Liver (tissue), 9 donors: ENCODE results near the gene EEIG1. TPM values are rescaled to one million over a fixed set of nuclear protein-coding genes. Genes with fewer than 3 reads are reported as not detected.

Experiments
- DNase-seq: peaks from one replicate; pipeline ENCODE4 v3.0.0-alpha.2; 2017; ENCODE audit warnings: low spot score
- H3K27ac ChIP-seq, 2 donors: one replicate each; pipeline ENCODE4 v1.7.0; 2013; ENCODE audit warnings: inconsistent platforms in 2 of 2, low read length in 2 of 2, control low read depth in 1 of 2, low read depth in 1 of 2, mild to moderate bottlenecking in 1 of 2
- H3K27me3 ChIP-seq, 4 donors: one replicate each; pipeline versions ENCODE4 v1.6.1 to v1.7.0; 2013; ENCODE audit warnings: low read length in 3 of 4, inconsistent platforms in 1 of 4, mild to moderate bottlenecking in 1 of 4, moderate library complexity in 1 of 4; ENCODE audit not compliant: control insufficient read depth in 4 of 4, insufficient read depth in 4 of 4
- H3K36me3 ChIP-seq, 4 donors: one replicate each; pipeline versions ENCODE4 v1.6.1 to v1.7.0; 2013; ENCODE audit warnings: low read length in 3 of 4, mild to moderate bottlenecking in 3 of 4, low read depth in 1 of 4, moderate library complexity in 1 of 4; ENCODE audit not compliant: control insufficient read depth in 4 of 4, insufficient read depth in 3 of 4
- H3K4me1 ChIP-seq, 4 donors: one replicate each; pipeline versions ENCODE4 v1.6.1 to v1.7.0; 2013; ENCODE audit warnings: low read length in 3 of 4, mild to moderate bottlenecking in 3 of 4, moderate library complexity in 1 of 4; ENCODE audit not compliant: control insufficient read depth in 4 of 4, insufficient read depth in 4 of 4
- H3K4me3 ChIP-seq, 3 donors: one replicate each; pipeline versions ENCODE4 v1.6.1 to v1.7.0; 2013; ENCODE audit warnings: low read length in 3 of 3, control low read depth in 1 of 3, low read depth in 1 of 3, mild to moderate bottlenecking in 1 of 3
- H3K9ac ChIP-seq, 2 donors: one replicate each; pipeline ENCODE4 v1.7.0; 2013; ENCODE audit warnings: low read length in 2 of 2, mild to moderate bottlenecking in 2 of 2, moderate library complexity in 2 of 2, control low read depth in 1 of 2, low read depth in 1 of 2
- H3K9me3 ChIP-seq, 4 donors: one replicate each; pipeline versions ENCODE4 v1.6.1 to v1.7.0; 2013; ENCODE audit warnings: low read length in 3 of 4; ENCODE audit not compliant: control insufficient read depth in 4 of 4
- EGR1 ChIP-seq, 2 donors: IDR thresholded peaks; 2 replicates each; pipeline ENCODE4 v1.6.1; 2016 to 2018; ENCODE audit warnings: antibody characterized with exemption in 2 of 2, low read depth in 2 of 2
- GABPA ChIP-seq, 2 donors: IDR thresholded peaks in 1 of 2; conservative IDR thresholded peaks in 1 of 2; 2 replicates each; pipeline ENCODE4 v1.6.1; 2016; ENCODE audit warnings: antibody characterized with exemption in 2 of 2, mild to moderate bottlenecking in 1 of 2, moderate library complexity in 1 of 2
- HNF4A ChIP-seq, 2 donors: conservative IDR thresholded peaks; 2 replicates each; pipeline ENCODE4 v1.6.1; 2016; ENCODE audit warnings: antibody characterized with exemption in 2 of 2, mild to moderate bottlenecking in 2 of 2
- HNF4G ChIP-seq: IDR thresholded peaks from 2 replicates; pipeline ENCODE4 v1.6.1; 2016; ENCODE audit warnings: antibody characterized with exemption
- JUND ChIP-seq, 2 donors: IDR thresholded peaks; 2 replicates each; pipeline ENCODE4 v1.6.1; 2016; ENCODE audit warnings: antibody characterized with exemption in 2 of 2
- NR2F2 ChIP-seq: IDR thresholded peaks from 2 replicates; pipeline ENCODE4 v1.6.1; 2016; ENCODE audit warnings: antibody characterized with exemption
- RXRA ChIP-seq, 2 donors: IDR thresholded peaks; 2 replicates each; pipeline ENCODE4 v1.6.1; 2017 to 2018; ENCODE audit warnings: antibody characterized with exemption in 2 of 2, mild to moderate bottlenecking in 1 of 2
- SP1 ChIP-seq: IDR thresholded peaks from 2 replicates; pipeline ENCODE4 v1.6.1; 2018; ENCODE audit warnings: antibody characterized with exemption, mild to moderate bottlenecking
- TAF1 ChIP-seq: conservative IDR thresholded peaks from 2 replicates; pipeline ENCODE4 v1.6.1; 2016; ENCODE audit warnings: antibody characterized with exemption, mild to moderate bottlenecking
- YY1 ChIP-seq: IDR thresholded peaks from 2 replicates; pipeline ENCODE4 v1.6.1; 2016; ENCODE audit warnings: antibody characterized with exemption, mild to moderate bottlenecking
- WGBS: extraction: QIAGEN DNeasy Blood & Tissue Kit; methylation state at CpG from one replicate; pipeline ENCODE4 v1.1.7; 2013; 5-methylcytosine and 5-hydroxymethylcytosine counted together
- polyA plus RNA-seq, 2 donors: library from polyadenylated mRNA; stranded (reverse) in 1 of 2; unstranded in 1 of 2; fragments of 200-250 nt in 1 of 2; fragments of >200 nt in 1 of 2; fragmentation: Nextera tagmentation in 1 of 2; extraction: Ambion mirVana in 1 of 2; gene quantifications; one replicate each; pipeline versions ENCODE4 v1.2.1 to v1.2.3, GENCODE V29; 2013 to 2015
- total RNA-seq, 2 donors: library from RNA; depleted of rRNA; stranded (reverse); fragments of >200 nt; gene quantifications; one replicate each; pipeline ENCODE4 v1.2.3, GENCODE V29; 2014
- TF ChIP-seq, protein P1 (sequence below): IDR thresholded peaks from 2 replicates; pipeline ENCODE4 v1.6.1; 2016; ENCODE audit warnings: antibody characterized with exemption
- donor health status: healthy.
- donor health status: healthy.
- donor health status: healthy.
- donor health status: healthy.
- donor health status: healthy.

EEIG1 gene
- total and polyA plus RNA-seq, 4 donors, result 4.9 to 14.3 (median 8.9) TPM

- Histone ChIP-seq H3K9me3 (no peaks in the 10 kb centered on the region), H3K36me3 (no peaks in the 10 kb centered on the region), H3K4me3 (no peak overlapping the region), H3K9ac (no peak overlapping the region), H3K4me1 (peaks cover 2 to 18% (median 8%) of the 10 kb centered on the region in 4 donors), H3K27me3 (peaks cover 0 to 7% (median 0%) of the 10 kb centered on the region in 4 donors), H3K27ac (no peak overlapping the region)
- no peak for DNase-seq
- TF ChIP-seq GABPA (IDR thresholded peaks at IDR 0.05 in 1 of 2, conservative IDR thresholded peaks at IDR 0.05 in 1 of 2), result no peak
- no peak for TF ChIP-seq EGR1 (IDR thresholded peaks at IDR 0.05; ENCODE audit: low read depth in 2 of 2)
- TF ChIP-seq JUND (IDR thresholded peaks at IDR 0.05), result no peak
- no peak for TF ChIP-seq NR2F2
- no peak for TF ChIP-seq TAF1
- TF ChIP-seq, protein P1, sequence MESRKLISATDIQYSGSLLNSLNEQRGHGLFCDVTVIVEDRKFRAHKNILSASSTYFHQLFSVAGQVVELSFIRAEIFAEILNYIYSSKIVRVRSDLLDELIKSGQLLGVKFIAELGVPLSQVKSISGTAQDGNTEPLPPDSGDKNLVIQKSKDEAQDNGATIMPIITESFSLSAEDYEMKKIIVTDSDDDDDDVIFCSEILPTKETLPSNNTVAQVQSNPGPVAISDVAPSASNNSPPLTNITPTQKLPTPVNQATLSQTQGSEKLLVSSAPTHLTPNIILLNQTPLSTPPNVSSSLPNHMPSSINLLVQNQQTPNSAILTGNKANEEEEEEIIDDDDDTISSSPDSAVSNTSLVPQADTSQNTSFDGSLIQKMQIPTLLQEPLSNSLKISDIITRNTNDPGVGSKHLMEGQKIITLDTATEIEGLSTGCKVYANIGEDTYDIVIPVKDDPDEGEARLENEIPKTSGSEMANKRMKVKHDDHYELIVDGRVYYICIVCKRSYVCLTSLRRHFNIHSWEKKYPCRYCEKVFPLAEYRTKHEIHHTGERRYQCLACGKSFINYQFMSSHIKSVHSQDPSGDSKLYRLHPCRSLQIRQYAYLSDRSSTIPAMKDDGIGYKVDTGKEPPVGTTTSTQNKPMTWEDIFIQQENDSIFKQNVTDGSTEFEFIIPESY, result no peak
- TF ChIP-seq SP1, result no peak
- TF ChIP-seq YY1, result no peak
- no peak for TF ChIP-seq RXRA (IDR thresholded peaks at IDR 0.05)
- TF ChIP-seq HNF4G, result no peak
- TF ChIP-seq HNF4A (conservative IDR thresholded peaks at IDR 0.05), result no peak
- WGBS, result 22% methylated on average over 18 of the region's 18 CpGs
Observed at GRCh38 chr9:127931092-127931881, 49.5 kb downstream of the EEIG1 start.

Other genes starting within 250 kb of the EEIG1 start
- gene TOR2A, start 245.7 kb downstream of the EEIG1 start, total RNA-seq, result 10 to 100 TPM in 1 of 2 donors, 1 to 10 TPM in 1; 5.1 to 10.8 TPM
- 10 to 100 TPM; 12.9 to 14.6 TPM for gene TOR2A, start 245.7 kb downstream of the EEIG1 start, polyA plus RNA-seq
- 1 to 10 TPM; 4.8 to 5.1 TPM for gene SH2D3C, start 202.3 kb downstream of the EEIG1 start, total RNA-seq
- 1 to 10 TPM; 2.2 to 3.1 TPM for gene SH2D3C, start 202.3 kb downstream of the EEIG1 start, polyA plus RNA-seq
- 10 to 100 TPM; 31.8 to 41.2 TPM for gene CDK9, start 195.0 kb downstream of the EEIG1 start, total RNA-seq
- 10 to 100 TPM; 32.4 to 41.4 TPM for gene CDK9, start 195.0 kb downstream of the EEIG1 start, polyA plus RNA-seq
- gene FPGS, start 178.1 kb downstream of the EEIG1 start, total RNA-seq, result 10 to 100 TPM; 20.4 to 48.1 TPM
- gene FPGS, start 178.1 kb downstream of the EEIG1 start, polyA plus RNA-seq, result 10 to 100 TPM; 37.3 to 61.1 TPM
- gene ENG, start 126.3 kb downstream of the EEIG1 start, total RNA-seq, result 10 to 100 TPM; 12.8 to 23.5 TPM
- 10 to 100 TPM; 25.0 to 91.3 TPM for gene ENG, start 126.3 kb downstream of the EEIG1 start, polyA plus RNA-seq
- 10 to 100 TPM; 10.6 to 18.7 TPM for gene AK1, start 103.3 kb downstream of the EEIG1 start, total RNA-seq
- 10 to 100 TPM; 40.4 to 78.3 TPM for gene AK1, start 103.3 kb downstream of the EEIG1 start, polyA plus RNA-seq
- 10 to 100 TPM; 26.9 to 37.7 TPM for gene ST6GALNAC6, start 81.4 kb downstream of the EEIG1 start, total RNA-seq
- gene ST6GALNAC6, start 81.4 kb downstream of the EEIG1 start, polyA plus RNA-seq, result 10 to 100 TPM; 22.5 to 40.4 TPM
- gene ST6GALNAC4, start 63.9 kb downstream of the EEIG1 start, total RNA-seq, result 10 to 100 TPM in 1 of 2 donors, 1 to 10 TPM in 1; 4.5 to 83.7 TPM
- 10 to 100 TPM in 1 of 2 donors, 1 to 10 TPM in 1; 2.5 to 10.6 TPM for gene ST6GALNAC4, start 63.9 kb downstream of the EEIG1 start, polyA plus RNA-seq
- gene PIP5KL1, start 50.2 kb downstream of the EEIG1 start, total RNA-seq, result 1 to 10 TPM in 1 of 2 donors, under 1 TPM in 1; 0.59 to 1.5 TPM
- gene PIP5KL1, start 50.2 kb downstream of the EEIG1 start, polyA plus RNA-seq, result under 1 TPM; 0.06 to 0.40 TPM
- 10 to 100 TPM in 1 of 2 donors, 1 to 10 TPM in 1; 9.3 to 22.0 TPM for gene DPM2, start 43.1 kb downstream of the EEIG1 start, total RNA-seq
- 10 to 100 TPM; 22.0 to 25.0 TPM for gene DPM2, start 43.1 kb downstream of the EEIG1 start, polyA plus RNA-seq
- gene NAIF1, start 86.3 kb upstream of the EEIG1 start, total RNA-seq, result 1 to 10 TPM; 4.6 to 6.5 TPM
- gene NAIF1, start 86.3 kb upstream of the EEIG1 start, polyA plus RNA-seq, result 1 to 10 TPM; 2.5 to 4.8 TPM
- gene SLC25A25, start 87.2 kb upstream of the EEIG1 start, total RNA-seq, result 10 to 100 TPM; 21.7 to 74.6 TPM
- 10 to 100 TPM; 35.4 to 43.2 TPM for gene SLC25A25, start 87.2 kb upstream of the EEIG1 start, polyA plus RNA-seq
- gene PTGES2, start 146.7 kb upstream of the EEIG1 start, total RNA-seq, result 10 to 100 TPM; 22.8 to 34.7 TPM
- 10 to 100 TPM; 28.2 to 41.1 TPM for gene PTGES2, start 146.7 kb upstream of the EEIG1 start, polyA plus RNA-seq
- 1 to 10 TPM; 7.0 to 10.0 TPM for gene LCN2, start 168.5 kb upstream of the EEIG1 start, total RNA-seq
- gene LCN2, start 168.5 kb upstream of the EEIG1 start, polyA plus RNA-seq, result 10 to 100 TPM; 10.8 to 64.5 TPM
- gene BBLN, start 179.3 kb upstream of the EEIG1 start, total RNA-seq, result 10 to 100 TPM; 13.4 to 23.6 TPM
- 10 to 100 TPM; 41.1 to 42.1 TPM for gene BBLN, start 179.3 kb upstream of the EEIG1 start, polyA plus RNA-seq
- gene CIZ1, start 210.6 kb upstream of the EEIG1 start, total RNA-seq, result 10 to 100 TPM; 12.5 to 15.5 TPM
- 10 to 100 TPM; 13.6 to 13.8 TPM for gene CIZ1, start 210.6 kb upstream of the EEIG1 start, polyA plus RNA-seq
- 1 to 10 TPM; 1.6 to 5.9 TPM for gene DNM1, start 222.4 kb upstream of the EEIG1 start, total RNA-seq
- gene DNM1, start 222.4 kb upstream of the EEIG1 start, polyA plus RNA-seq, result under 1 TPM; 0.29 to 0.68 TPM